MCF 10A (cell line): ENCODE data around the gene LILRA5. TPM values are rescaled to one million over a fixed set of nuclear protein-coding genes. Genes with fewer than 3 reads are reported as not detected.

Experiments
- BruUV-seq: library from RNA; stranded (reverse); fragments of 400-500 nt; replicated peaks from 2 replicates; lab custom pipeline; 2021; lab: Mats Ljungman, UMichigan
- CTCF ChIA-PET: fragments of 300-600 bp; sonication (Branson Sonifier 250); formaldehyde crosslinking; extraction: SDS; loops from one replicate; lab custom pipeline; 2021; ENCODE audit warnings: antibody characterized with exemption, inconsistent platforms; lab: Yijun Ruan, JAX
- POLR2A ChIA-PET: fragments of 300-600, 350-650 bp; sonication (Branson Sonifier 250); formaldehyde crosslinking; extraction: SDS; loops from one replicate; lab custom pipeline; 2020; ENCODE audit warnings: antibody characterized with exemption, inconsistent platforms; lab: Yijun Ruan, JAX
- DNase-seq: peaks from one replicate; pipeline ENCODE4 v3.0.0-alpha.2; 2018; ENCODE audit not compliant: unreplicated experiment
- H3K27ac Mint-ChIP-seq: one replicate; pipeline ENCODE4 v1.8.0; 2022; ENCODE audit warnings: mild to moderate bottlenecking, low read depth, mixed read lengths; ENCODE audit not compliant: unreplicated experiment
- H3K27me3 Mint-ChIP-seq: one replicate; pipeline ENCODE4 v1.8.0; 2022; ENCODE audit warnings: mixed read lengths; ENCODE audit not compliant: insufficient read depth, unreplicated experiment
- H3K36me3 Mint-ChIP-seq: one replicate; pipeline ENCODE4 v1.8.0; 2022; ENCODE audit warnings: mild to moderate bottlenecking, moderate library complexity, mixed read lengths; ENCODE audit not compliant: insufficient read depth, unreplicated experiment
- H3K4me1 Mint-ChIP-seq: one replicate; pipeline ENCODE4 v1.8.0; 2022; ENCODE audit warnings: mixed read lengths; ENCODE audit not compliant: insufficient read depth, unreplicated experiment
- H3K4me3 Mint-ChIP-seq: one replicate; pipeline ENCODE4 v1.8.0; 2022; ENCODE audit warnings: mild to moderate bottlenecking, moderate library complexity, mixed read lengths; ENCODE audit not compliant: unreplicated experiment
- H3K9me3 Mint-ChIP-seq: one replicate; pipeline ENCODE4 v1.8.0; 2022; ENCODE audit warnings: mixed read lengths; ENCODE audit not compliant: unreplicated experiment
- intact Hi-C: fragments of 100-400 bp; cut with micrococcal nuclease; formaldehyde crosslinking; loops from 2 replicates; pipeline ENCODE4 v1.14.1; 2022
- total RNA-seq: library from RNA; stranded (reverse); gene quantifications from 2 replicates; pipeline ENCODE4 v1.2.3, GENCODE V29; 2022
- TF ChIP-seq, protein P1 (sequence below): fragments of 200-600 bp; IDR thresholded peaks from one replicate; pipeline ENCODE4 v1.8.0; 2022; ENCODE audit warnings: antibody characterized with exemption, mild to moderate bottlenecking; ENCODE audit not compliant: unreplicated experiment

Gene LILRA5
- total RNA-seq, 1 experiment from 2014 or later = not detected

DNA sequence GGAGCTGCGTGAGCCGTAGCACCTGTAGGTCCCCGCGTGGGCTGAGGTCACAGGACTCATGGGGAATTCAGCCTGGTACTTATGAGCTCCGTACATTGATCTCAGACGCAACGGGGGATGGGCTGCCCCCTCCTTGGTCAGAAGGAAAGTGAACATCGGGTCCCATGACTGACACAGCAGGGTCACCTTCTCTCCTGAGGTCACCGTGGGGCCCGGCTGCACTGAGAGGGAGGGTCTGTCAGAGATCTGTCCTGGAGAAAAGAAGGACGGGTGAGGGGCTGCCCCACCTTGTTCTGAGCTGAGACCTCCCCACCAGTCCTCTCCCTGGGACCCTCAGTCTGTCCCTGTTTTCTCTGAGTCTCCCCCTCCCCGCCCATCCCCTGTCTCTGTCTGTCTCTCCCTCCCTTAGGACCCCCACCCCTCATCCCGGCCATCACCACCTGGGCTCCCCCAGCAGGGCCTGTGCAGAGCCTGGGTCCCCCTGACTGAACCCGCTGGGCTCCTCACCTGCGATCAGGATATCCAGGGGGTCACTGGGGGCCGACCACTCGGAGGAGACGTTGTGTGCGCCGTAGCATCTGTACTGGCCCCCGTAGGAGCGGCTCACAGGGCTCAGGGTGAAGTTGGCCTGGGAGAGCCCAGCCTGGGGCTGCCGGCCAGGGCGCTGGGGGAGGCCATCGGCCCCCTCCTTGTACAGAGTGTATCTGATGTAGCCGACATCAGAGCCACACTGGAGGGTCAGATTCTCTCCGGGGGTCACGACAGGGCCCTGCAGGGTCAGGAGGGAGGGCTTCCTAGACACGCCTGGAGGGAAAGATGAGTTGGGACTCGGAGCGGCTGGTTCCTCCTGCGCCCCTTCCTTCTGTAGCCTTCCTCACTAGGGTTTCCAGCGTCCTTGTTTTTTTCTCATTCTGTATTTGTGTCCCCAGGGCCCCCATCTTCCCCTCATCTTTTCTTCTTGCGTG is 24.2 kb upstream of the LILRA5 start:
- H3K27me3 Mint-ChIP-seq = peaks cover 12% of the 10 kb centered on the region

DNA sequence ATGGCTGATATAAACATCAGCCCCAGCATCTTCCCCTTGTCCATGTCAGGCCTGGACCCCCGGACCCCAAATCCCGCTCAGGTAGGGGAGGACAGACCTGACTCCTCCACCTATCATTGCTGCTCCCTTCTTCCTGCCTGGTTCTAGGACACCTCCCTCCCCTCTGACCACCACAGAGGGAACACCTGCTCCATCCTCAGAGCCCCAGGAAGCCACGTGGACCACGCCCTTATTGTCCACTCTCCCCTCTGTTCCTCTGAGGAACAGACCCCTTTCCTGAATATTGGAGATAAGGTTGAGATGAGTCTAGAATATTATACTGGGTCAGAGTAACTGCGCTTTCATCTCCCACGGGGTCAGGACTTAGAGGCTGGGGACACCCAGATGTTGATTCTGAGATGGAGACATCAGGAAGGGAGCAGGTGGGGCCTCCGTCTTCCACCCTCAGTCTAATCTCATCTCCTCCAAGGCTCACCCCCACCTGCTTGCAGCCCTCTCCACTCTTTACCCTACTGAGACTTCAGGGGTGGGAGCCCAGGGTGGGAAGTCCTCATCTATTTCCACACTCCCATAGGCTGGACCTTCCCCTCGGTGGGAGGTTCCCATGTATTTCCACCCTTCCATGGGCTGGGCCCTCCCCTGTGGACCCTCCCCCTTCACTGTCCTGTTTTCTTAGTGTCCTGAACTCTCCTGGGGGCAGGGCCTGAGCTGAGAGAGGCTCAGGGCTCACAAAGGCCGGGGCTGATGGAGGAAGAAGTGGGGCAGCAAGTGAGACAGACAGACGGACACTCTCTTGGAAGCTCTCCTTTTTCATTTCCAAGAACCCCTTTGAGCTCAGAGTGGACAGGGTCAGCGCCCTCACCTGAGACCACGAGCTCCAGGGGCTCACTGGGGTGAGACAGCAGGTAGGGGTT is 23.3 kb upstream of the LILRA5 start:
- intact Hi-C loops = no loop called here
- Mint-ChIP-seq H3K27me3 (peaks cover 12% of the 10 kb centered on the region), H3K9me3 (no peaks in the 10 kb centered on the region), H3K4me1 (no peaks in the 10 kb centered on the region), H3K4me3 (no peak overlapping the region), H3K36me3 (no peaks in the 10 kb centered on the region), H3K27ac (no peak overlapping the region)
- BruUV-seq = no TSS peak
- POLR2A ChIA-PET = no interaction called here
- TF ChIP-seq, protein P1, sequence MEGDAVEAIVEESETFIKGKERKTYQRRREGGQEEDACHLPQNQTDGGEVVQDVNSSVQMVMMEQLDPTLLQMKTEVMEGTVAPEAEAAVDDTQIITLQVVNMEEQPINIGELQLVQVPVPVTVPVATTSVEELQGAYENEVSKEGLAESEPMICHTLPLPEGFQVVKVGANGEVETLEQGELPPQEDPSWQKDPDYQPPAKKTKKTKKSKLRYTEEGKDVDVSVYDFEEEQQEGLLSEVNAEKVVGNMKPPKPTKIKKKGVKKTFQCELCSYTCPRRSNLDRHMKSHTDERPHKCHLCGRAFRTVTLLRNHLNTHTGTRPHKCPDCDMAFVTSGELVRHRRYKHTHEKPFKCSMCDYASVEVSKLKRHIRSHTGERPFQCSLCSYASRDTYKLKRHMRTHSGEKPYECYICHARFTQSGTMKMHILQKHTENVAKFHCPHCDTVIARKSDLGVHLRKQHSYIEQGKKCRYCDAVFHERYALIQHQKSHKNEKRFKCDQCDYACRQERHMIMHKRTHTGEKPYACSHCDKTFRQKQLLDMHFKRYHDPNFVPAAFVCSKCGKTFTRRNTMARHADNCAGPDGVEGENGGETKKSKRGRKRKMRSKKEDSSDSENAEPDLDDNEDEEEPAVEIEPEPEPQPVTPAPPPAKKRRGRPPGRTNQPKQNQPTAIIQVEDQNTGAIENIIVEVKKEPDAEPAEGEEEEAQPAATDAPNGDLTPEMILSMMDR = no peak
- DNase-seq = no peak
- CTCF ChIA-PET = interaction anchor here (0.7 kb wide), 2 partner anchors 19 to 55 kb away, joined by 3 read pairs; no protein-coding TSS in a partner anchor

More for the DNA sequence above, 24.2 kb upstream of the LILRA5 start:
- Mint-ChIP-seq H3K4me1 (no peaks in the 10 kb centered on the region), H3K9me3 (no peaks in the 10 kb centered on the region), H3K27ac (no peak overlapping the region), H3K36me3 (no peaks in the 10 kb centered on the region), H3K4me3 (no peak overlapping the region)
- no TSS peak for BruUV-seq
- intact Hi-C loops = no loop called here
- TF ChIP-seq, protein P1 = no peak
- ChIA-PET POLR2A (no interaction called here), CTCF (interaction anchor here (0.7 kb wide), 2 partner anchors 20 to 54 kb away, joined by 3 read pairs; no protein-coding TSS in a partner anchor)
- DNase-seq = no peak

DNA sequence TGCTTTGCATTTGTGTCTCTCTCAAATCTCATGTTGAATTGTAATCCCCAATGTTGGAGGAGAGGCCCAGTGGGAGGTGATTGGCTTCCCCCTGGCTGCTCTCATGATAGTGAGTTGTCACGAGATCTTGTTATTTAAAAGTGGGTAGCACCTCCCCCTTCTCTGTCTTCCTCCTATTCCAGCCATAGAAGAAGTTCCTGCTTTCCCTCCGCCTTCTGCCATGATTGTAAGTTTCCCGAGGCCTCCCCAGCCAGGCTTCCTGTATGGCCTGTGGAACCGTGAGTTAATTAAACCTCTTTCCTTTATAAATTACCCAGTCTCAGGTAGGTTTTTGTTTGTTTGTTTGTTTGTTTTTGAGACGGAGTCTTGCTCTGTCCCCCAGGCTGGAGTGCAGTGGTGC is 22.2 kb upstream of the LILRA5 start:
- POLR2A ChIA-PET = no interaction called here
- H3K9me3 Mint-ChIP-seq = no peaks in the 10 kb centered on the region
- CTCF ChIA-PET = no interaction called here
- no peak overlapping the region for H3K27ac Mint-ChIP-seq
- DNase-seq = no peak
- H3K4me3 Mint-ChIP-seq = no peak overlapping the region
- H3K4me1 Mint-ChIP-seq = no peaks in the 10 kb centered on the region
- no peaks in the 10 kb centered on the region for H3K36me3 Mint-ChIP-seq
- no TSS peak for BruUV-seq
- TF ChIP-seq, protein P1 = no peak
- H3K27me3 Mint-ChIP-seq = peaks cover 8% of the 10 kb centered on the region
- intact Hi-C loops = no loop called here
